Astrocyte of the spinal cord (primary cell): Measurements from ENCODE around the gene UBE2G1.

ENCODE experiments used
- DNase-seq: peaks from one replicate; pipeline ENCODE4 v3.0.0; 2011; ENCODE audit warnings: low read depth, low spot score
- H3K4me3 ChIP-seq: 2 replicates; pipeline ENCODE4 v1.5.1; 2011; ENCODE audit warnings: low read depth, mild to moderate bottlenecking, low read length, moderate library complexity
- CTCF ChIP-seq: IDR thresholded peaks from 2 replicates; pipeline ENCODE4 v1.5.1; 2012; ENCODE audit warnings: low read depth, mild to moderate bottlenecking, low read length, inconsistent platforms
- in situ Hi-C: cut with HindIII; loops from 2 replicates; pipeline ENCODE4 v1.10.0; 2017; ENCODE audit warnings: low sequenced_read_pairs

UBE2G1 gene

DNA sequence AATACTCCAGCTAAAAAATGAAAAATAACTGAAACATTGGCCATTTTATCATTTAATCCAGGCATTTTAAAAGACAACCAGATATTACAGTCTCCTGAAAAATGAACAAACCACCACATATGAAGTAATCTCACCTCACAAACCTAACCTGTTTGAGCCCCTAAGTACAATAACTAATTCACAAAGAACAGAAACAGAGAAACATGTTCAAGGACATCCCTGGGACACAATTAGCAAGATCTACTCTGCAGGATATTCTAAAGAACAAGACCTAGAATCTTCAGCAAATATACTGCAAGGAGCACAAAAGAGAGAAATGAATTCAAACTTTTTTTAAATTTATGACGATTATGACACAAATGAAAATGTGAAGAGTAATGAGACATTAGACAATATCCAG, 51.9 kb downstream of the UBE2G1 start:
- TF ChIP-seq CTCF, result no peak
- DNase-seq, result no peak
- in situ Hi-C loops, result no loop called here
- H3K4me3 ChIP-seq, result no peak overlapping the region

- no peak overlapping the region for H3K4me3 ChIP-seq
- TF ChIP-seq CTCF, result no peak
- DNase-seq, result no peak
- in situ Hi-C loops, result no loop called here
These were observed 52.3 kb downstream of the UBE2G1 start for GRCh38 chr17:4314179-4314578.

- in situ Hi-C loops, result no loop called here
- no peak for DNase-seq
- no peak overlapping the region for H3K4me3 ChIP-seq
- TF ChIP-seq CTCF, result no peak
These were observed 53.0 kb downstream of the UBE2G1 start for GRCh38 chr17:4313221-4314114.

DNA sequence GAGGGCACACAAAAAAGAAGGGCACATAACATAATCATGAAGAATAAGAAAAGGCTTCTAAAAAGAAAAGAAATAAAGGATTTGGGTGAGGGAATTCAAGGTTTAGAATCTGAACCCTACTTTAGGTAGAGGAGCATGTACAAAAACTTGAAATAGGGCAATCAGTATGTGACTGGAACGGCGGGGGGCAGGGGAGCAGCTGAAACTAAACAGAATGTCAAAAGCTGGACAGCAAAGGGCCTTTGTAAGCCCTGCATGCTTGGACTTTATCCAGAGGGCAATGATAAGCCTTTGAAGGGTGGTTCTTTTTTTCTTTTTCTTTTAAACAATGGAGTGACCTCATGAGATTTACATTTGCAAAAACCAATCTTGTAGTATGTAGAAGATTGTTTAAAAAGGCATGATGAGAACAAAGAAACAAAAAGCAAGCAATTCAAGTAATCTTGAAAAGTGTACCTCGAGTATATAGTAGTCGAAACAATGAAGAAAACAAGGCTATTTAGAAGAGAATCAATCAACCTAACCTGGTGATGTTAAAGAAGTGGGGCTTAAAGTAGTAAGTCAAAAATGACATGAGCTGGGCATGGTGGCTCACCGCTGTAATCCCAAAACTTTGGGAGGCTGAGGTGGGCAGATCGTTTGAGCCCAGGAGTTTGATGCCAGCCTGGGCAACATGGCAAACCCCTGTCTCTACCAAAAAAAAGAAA, 56.0 kb downstream of the UBE2G1 start:
- DNase-seq, result no peak
- in situ Hi-C loops, result no loop called here
- no peak for TF ChIP-seq CTCF
- H3K4me3 ChIP-seq, result no peak overlapping the region

- TF ChIP-seq CTCF, result no peak
- in situ Hi-C loops, result no loop called here
- H3K4me3 ChIP-seq, result no peak overlapping the region
- DNase-seq, result no peak
These were observed 56.6 kb downstream of the UBE2G1 start for GRCh38 chr17:4309897-4310296.

DNA sequence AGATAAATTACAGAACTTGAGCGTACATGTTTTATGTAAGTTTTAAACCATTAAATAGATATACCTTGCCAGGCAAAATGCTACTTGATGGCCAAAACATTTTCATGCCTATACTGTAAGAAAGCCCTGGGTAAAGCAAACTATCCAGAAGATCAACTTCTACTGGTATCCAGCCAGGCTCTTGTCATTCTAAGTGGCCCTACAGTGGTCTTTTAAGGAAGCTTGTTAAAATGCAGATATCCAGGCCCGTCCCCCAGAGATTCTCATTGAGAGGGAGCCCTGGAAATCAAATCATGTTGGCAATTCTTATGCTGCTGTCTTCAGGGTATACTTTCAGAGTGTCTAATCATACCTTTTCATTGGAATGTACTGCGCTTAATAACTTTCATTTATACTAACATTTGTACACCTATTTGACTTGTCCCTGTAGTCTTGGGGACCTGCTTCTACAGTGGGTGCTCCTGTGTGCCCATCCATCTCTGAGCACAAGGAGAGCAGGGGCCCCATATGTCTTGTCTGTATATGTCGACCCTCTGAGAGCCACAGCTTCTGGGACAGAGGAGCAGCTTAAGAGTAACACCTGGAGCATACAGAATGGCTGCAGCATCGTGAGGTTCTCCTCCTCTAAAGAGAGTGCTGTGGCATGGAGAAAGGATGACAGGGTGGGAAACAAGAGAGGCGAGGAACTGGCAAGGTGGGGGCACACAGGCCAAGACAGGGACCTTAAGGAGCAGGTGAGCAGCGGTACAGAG, 59.1 kb downstream of the UBE2G1 start:
- no peak for TF ChIP-seq CTCF
- in situ Hi-C loops, result no loop called here
- no peak for DNase-seq

More for the DNA sequence above, 59.1 kb downstream of the UBE2G1 start:
- H3K4me3 ChIP-seq, result no peak overlapping the region
